SK-N-SH (cell line): Measurements from ENCODE around the gene GNB5.

Experiments used
- CHD2 ChIP-seq: fragments of 150-350 bp; IDR thresholded peaks from 2 replicates; pipeline ENCODE4 v1.6.1; 2018; ENCODE audit warnings: low read length; ENCODE audit not compliant: partially characterized antibody
- CTCF ChIP-seq: fragments of 200-600 bp; sonication (generic); IDR thresholded peaks from 2 replicates; pipeline ENCODE4 v1.6.1; 2017; ENCODE audit warnings: antibody characterized with exemption, mild to moderate bottlenecking, moderate library complexity
- EP300 ChIP-seq, 2 experiments: IDR thresholded peaks; 2 replicates each; pipeline versions ENCODE4 v1.4.0 to v1.6.1; 2012; ENCODE audit warnings: borderline replicate concordance in 1 of 2, low read depth in 1 of 2, low read length in 1 of 2
- FOXM1 ChIP-seq: IDR thresholded peaks from 2 replicates; pipeline ENCODE4 v1.4.0; 2012; ENCODE audit warnings: low read depth, mild to moderate bottlenecking
- MAX ChIP-seq: IDR thresholded peaks from 2 replicates; pipeline ENCODE4 v1.4.0; 2012; ENCODE audit warnings: low read depth
- NRF1 ChIP-seq: IDR thresholded peaks from 2 replicates; pipeline ENCODE4 v1.6.1; 2012; ENCODE audit warnings: low read depth, mild to moderate bottlenecking, low read length
- PBX3 ChIP-seq: IDR thresholded peaks from 2 replicates; pipeline ENCODE4; 2012
- POLR2AphosphoS5 ChIP-seq: IDR thresholded peaks from 2 replicates; pipeline ENCODE4 v1.6.1; 2012; ENCODE audit warnings: low read depth, low read length
- USF1 ChIP-seq: IDR thresholded peaks from 2 replicates; pipeline ENCODE4 v1.4.0; 2012; ENCODE audit warnings: low read depth, borderline replicate concordance

GRCh38 chr15:52132066-52132465 lies 59.1 kb downstream of the GNB5 start:
- TF ChIP-seq CTCF, result no peak
- no peak for TF ChIP-seq FOXM1
- no peak for TF ChIP-seq NRF1
- TF ChIP-seq MAX, result no peak
- no peak for TF ChIP-seq POLR2AphosphoS5
- TF ChIP-seq USF1, result no peak
- no peak for TF ChIP-seq CHD2
- TF ChIP-seq PBX3, result no peak
- TF ChIP-seq EP300 (IDR thresholded peaks at IDR 0.05; ENCODE audit: borderline replicate concordance in 1 of 2, low read depth in 1 of 2, low read length in 1 of 2), result no peak
